Transverse colon (tissue), 4 donors: ENCODE results near the gene ACP1. TPM values are rescaled to one million over a fixed set of nuclear protein-coding genes. Genes with fewer than 3 reads are reported as not detected.

Experiments
- DNase-seq: peaks from one replicate; pipeline ENCODE4 v3.0.0-alpha.2; 2019
- H3K27ac ChIP-seq, 4 donors: fragments of 200-600 bp; sonication (generic); 2 replicates each; pipeline ENCODE4 v1.5.1; 2016 to 2018; ENCODE audit warnings: inconsistent platforms in 4 of 4
- H3K27me3 ChIP-seq: fragments of 200-600 bp; sonication (generic); 2 replicates; pipeline ENCODE4 v1.5.1; 2017; ENCODE audit warnings: inconsistent platforms
- H3K36me3 ChIP-seq, 4 donors: fragments of 200-600 bp; sonication (generic); 2 replicates each; pipeline ENCODE4 v1.5.1; 2017 to 2019; ENCODE audit warnings: inconsistent platforms in 4 of 4
- H3K4me1 ChIP-seq, 4 donors: fragments of 200-600 bp; sonication (generic); 2 replicates each; pipeline ENCODE4 v1.5.1; 2017 to 2020; ENCODE audit warnings: inconsistent platforms in 4 of 4
- H3K4me3 ChIP-seq, 4 donors: fragments of 200-600 bp; sonication (generic); 1 replicate in 1 of 4; 2 replicates in 3 of 4; pipeline versions ENCODE4 v1.5.1 to v1.6.1; 2017 to 2019; ENCODE audit warnings: inconsistent platforms in 4 of 4
- H3K9me3 ChIP-seq, 2 donors: fragments of 200-600 bp; sonication (generic); 2 replicates each; pipeline ENCODE4 v1.5.1; 2017 to 2019; ENCODE audit warnings: inconsistent platforms in 2 of 2
- EP300 ChIP-seq: sonication (generic); formaldehyde crosslinking; IDR thresholded peaks from one replicate; pipeline ENCODE4 v1.6.1; 2017; ENCODE audit warnings: antibody characterized with exemption, low read depth
- POLR2A ChIP-seq: fragments of 450-650 bp; IDR thresholded peaks from one replicate; pipeline ENCODE4 v1.6.1; 2016; ENCODE audit warnings: antibody characterized with exemption, mild to moderate bottlenecking, moderate library complexity
- POLR2AphosphoS5 ChIP-seq, 3 donors: sonication (generic); formaldehyde crosslinking; IDR thresholded peaks; one replicate each; pipeline ENCODE4 v1.6.1; 2016; ENCODE audit warnings: antibody characterized with exemption in 3 of 3
- WGBS, 2 donors: methylation state at CpG; one replicate each; pipeline ENCODE4 v1.1.5; 2018; ENCODE audit warnings: low coverage in 1 of 2; 5-methylcytosine and 5-hydroxymethylcytosine counted together
- in situ Hi-C, 4 donors: fragments of 200-750 bp; cut with MboI; loops; one replicate each; pipeline versions ENCODE4 v1.15.0 to v1.15.1; 2017; ENCODE audit warnings: low sequenced_read_pairs in 3 of 4, low pct_ligation_motif_present in 1 of 4, low pct_unique_long_range_greater_than_20kb in 1 of 4
- intact Hi-C: fragments of 100-400 bp; cut with DNase I; formaldehyde crosslinking; loops from one replicate; pipeline ENCODE4 v1.15.1; 2023; ENCODE audit warnings: low total_unique reads
- total RNA-seq, 4 donors: library from RNA; depleted of rRNA; stranded (reverse); fragments of >200 nt; gene quantifications; one replicate each; pipeline ENCODE4 v1.1.0, GENCODE V29; 2016
- TF ChIP-seq, protein P1 (sequence below), 5 experiments: fragments of 200-600 bp in 3 of 5; fragments of 450-650 bp in 2 of 5; sonication (generic) in 3 of 5; IDR thresholded peaks; 1 replicate in 2 of 5; 2 replicates in 3 of 5; pipeline ENCODE4 v1.5.1; 2016 to 2017; ENCODE audit warnings: antibody characterized with exemption in 5 of 5, inconsistent platforms in 3 of 5, mild to moderate bottlenecking in 2 of 5, moderate library complexity in 1 of 5

Gene ACP1
- total RNA-seq, 4 donors from 2014 or later, result 21.3 to 96.1 (median 66.4) TPM

DNA sequence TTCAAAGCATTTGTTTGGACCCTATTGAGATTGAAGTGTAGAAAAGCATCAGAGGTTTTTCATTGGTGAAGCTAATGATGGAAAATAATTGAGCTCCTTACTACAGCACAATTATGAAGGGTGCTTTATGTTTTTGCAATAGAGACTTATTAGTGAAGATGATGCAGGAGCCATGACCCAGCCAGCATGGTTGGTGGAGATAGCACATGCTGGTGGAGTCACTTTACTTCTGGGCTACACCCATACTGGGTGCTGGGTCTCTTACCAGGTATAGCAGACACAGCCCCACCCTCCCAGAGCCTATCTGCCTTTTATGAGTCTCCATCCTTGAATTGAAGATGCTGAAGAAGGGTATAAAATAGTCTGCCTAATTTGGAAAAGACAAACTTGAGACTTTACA, 3.6 kb downstream of the ACP1 start:
- Histone ChIP-seq H3K4me1 (peaks cover 14 to 44% (median 24%) of the 10 kb centered on the region in 4 donors), H3K27ac (no peak overlapping the region), H3K9me3 (no peaks in the 10 kb centered on the region), H3K36me3 (no peaks in the 10 kb centered on the region), H3K4me3 (no peak overlapping the region), H3K27me3 (no peaks in the 10 kb centered on the region)
- in situ Hi-C loops (no loop called here), intact Hi-C loops (no loop called here)
- no peak for DNase-seq
- TF ChIP-seq POLR2AphosphoS5 (IDR thresholded peaks at IDR 0.05), result no peak
- TF ChIP-seq, protein P1, sequence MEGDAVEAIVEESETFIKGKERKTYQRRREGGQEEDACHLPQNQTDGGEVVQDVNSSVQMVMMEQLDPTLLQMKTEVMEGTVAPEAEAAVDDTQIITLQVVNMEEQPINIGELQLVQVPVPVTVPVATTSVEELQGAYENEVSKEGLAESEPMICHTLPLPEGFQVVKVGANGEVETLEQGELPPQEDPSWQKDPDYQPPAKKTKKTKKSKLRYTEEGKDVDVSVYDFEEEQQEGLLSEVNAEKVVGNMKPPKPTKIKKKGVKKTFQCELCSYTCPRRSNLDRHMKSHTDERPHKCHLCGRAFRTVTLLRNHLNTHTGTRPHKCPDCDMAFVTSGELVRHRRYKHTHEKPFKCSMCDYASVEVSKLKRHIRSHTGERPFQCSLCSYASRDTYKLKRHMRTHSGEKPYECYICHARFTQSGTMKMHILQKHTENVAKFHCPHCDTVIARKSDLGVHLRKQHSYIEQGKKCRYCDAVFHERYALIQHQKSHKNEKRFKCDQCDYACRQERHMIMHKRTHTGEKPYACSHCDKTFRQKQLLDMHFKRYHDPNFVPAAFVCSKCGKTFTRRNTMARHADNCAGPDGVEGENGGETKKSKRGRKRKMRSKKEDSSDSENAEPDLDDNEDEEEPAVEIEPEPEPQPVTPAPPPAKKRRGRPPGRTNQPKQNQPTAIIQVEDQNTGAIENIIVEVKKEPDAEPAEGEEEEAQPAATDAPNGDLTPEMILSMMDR (IDR thresholded peaks at IDR 0.05), result no peak
- no peak for TF ChIP-seq POLR2A
- no peak for TF ChIP-seq EP300

DNA sequence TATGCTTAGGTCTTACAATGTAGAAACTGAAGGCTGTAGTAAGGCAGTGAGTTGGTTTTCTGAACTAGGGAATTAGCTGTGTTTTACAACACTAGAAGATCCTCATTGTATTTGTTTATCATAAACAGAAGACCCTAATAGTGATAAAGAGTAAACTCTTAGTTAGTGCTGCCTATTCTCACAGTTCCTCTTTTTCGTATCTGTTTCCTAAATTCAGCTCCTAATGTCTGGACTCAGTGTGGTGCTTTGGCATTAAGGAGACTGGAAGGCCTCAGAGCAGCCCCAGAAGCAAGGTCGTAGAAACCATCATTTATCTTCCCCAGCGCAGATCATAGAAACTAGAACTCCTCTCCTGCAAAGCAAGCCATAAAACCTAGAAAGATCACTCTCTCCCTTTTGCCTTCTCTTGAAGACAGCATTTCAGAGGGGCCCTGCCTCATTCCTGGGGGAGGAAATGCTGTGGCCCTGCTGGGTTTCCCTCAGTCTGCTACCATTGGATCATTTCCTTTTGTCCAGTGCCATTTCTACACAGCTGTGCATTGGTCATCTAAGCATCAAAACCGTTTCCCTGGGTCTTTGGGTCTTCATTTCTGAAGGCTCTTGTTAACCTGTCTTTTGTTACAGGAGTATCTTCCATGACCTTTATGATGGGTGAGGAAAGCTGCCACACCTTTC, 4.7 kb downstream of the ACP1 start:
- H3K36me3 ChIP-seq, result no peaks in the 10 kb centered on the region
- no peaks in the 10 kb centered on the region for H3K9me3 ChIP-seq
- H3K4me1 ChIP-seq, result peaks cover 14 to 46% (median 22%) of the 10 kb centered on the region in 4 donors
- no peak for DNase-seq
- no peak overlapping the region for H3K27ac ChIP-seq
- H3K4me3 ChIP-seq, result no peak overlapping the region
- H3K27me3 ChIP-seq, result no peaks in the 10 kb centered on the region
- in situ Hi-C loops, result no loop called here
- 33 to 45% methylated on average over 2 to 4 of the region's 4 CpGs for WGBS, 2 donors
- intact Hi-C loops, result no loop called here
- TF ChIP-seq POLR2A (no peak), EP300 (no peak), POLR2AphosphoS5 (IDR thresholded peaks at IDR 0.05) (no peak)
- TF ChIP-seq, protein P1 (IDR thresholded peaks at IDR 0.05), result no peak

DNA sequence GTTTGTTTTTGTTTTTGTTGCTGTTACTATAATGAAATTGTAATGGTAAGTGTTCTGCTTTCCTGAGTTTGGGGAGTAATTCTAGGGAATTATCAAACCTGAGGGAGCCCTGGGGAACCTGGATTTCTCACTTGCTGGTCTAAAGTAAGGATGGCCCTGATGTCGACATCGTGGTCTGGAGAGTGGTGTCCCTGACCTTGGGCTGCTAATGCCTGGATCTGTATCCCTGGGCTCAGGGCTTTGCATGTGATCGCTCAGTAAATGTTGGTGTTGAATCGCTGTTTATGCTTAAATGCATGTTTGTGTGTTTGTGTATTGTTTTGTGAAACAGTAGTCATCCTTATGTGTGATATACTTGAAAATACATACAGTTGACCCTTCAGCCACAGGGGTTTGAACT, 6.1 kb downstream of the ACP1 start:
- Histone ChIP-seq H3K4me1 (peaks cover 7 to 49% (median 17%) of the 10 kb centered on the region in 4 donors), H3K9me3 (no peaks in the 10 kb centered on the region), H3K36me3 (peaks cover 0 to 4% (median 0%) of the 10 kb centered on the region in 4 donors), H3K4me3 (no peak overlapping the region), H3K27me3 (no peaks in the 10 kb centered on the region), H3K27ac (no peak overlapping the region)
- intact Hi-C loops (no loop called here), in situ Hi-C loops (no loop called here)
- WGBS, 2 donors, result 95 to 100% methylated on average over 2 to 4 of the region's 4 CpGs
- DNase-seq, result no peak
- TF ChIP-seq EP300 (no peak), POLR2A (no peak), POLR2AphosphoS5 (IDR thresholded peaks at IDR 0.05) (no peak)
- TF ChIP-seq, protein P1 (IDR thresholded peaks at IDR 0.05), result no peak

DNA sequence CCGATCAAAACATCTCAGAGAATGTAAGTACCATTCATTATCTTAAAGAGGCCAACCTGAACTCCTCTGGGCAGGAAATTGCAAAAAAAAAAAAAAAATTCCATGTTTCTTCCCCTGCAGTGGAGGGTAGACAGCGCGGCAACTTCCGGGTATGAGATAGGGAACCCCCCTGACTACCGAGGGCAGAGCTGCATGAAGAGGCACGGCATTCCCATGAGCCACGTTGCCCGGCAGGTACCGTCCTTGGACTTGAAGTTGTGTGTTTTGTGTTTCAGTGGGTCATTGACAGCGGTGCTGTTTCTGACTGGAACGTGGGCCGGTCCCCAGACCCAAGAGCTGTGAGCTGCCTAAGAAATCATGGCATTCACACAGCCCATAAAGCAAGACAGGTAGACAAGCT, 7.2 kb downstream of the ACP1 start:
- no peaks in the 10 kb centered on the region for H3K9me3 ChIP-seq
- no peaks in the 10 kb centered on the region for H3K27me3 ChIP-seq
- DNase-seq, result no peak
- in situ Hi-C loops (no loop called here), intact Hi-C loops (no loop called here)
- no peak overlapping the region for H3K4me3 ChIP-seq
- no peak overlapping the region for H3K27ac ChIP-seq
- TF ChIP-seq, protein P1 (IDR thresholded peaks at IDR 0.05), result no peak
- TF ChIP-seq EP300 (no peak), POLR2AphosphoS5 (IDR thresholded peaks at IDR 0.05) (no peak), POLR2A (no peak)
- H3K36me3 ChIP-seq, result peaks cover 0 to 13% (median under 1%) of the 10 kb centered on the region in 4 donors
- H3K4me1 ChIP-seq, result peaks cover 0 to 39% (median 10%) of the 10 kb centered on the region in 4 donors
- WGBS, 2 donors, result 88 to 95% methylated on average over 10 to 12 of the region's 12 CpGs
